Parathyroid adenoma (tissue), 2 donors: ENCODE measurements around the gene POT1.

ENCODE experiments used
- H2AFZ ChIP-seq: fragments of 300-600 bp; sonication (generic); one replicate; pipeline ENCODE4 v1.7.0; 2017; ENCODE audit warnings: antibody characterized with exemption, mild to moderate bottlenecking
- H3K27ac ChIP-seq: fragments of 300-600 bp; sonication (generic); one replicate; pipeline ENCODE4 v1.7.0; 2017
- H3K27me3 ChIP-seq: fragments of 300-600 bp; sonication (generic); one replicate; pipeline ENCODE4 v1.7.0; 2017; ENCODE audit warnings: low read length; ENCODE audit not compliant: control insufficient read depth, insufficient read depth
- H3K36me3 ChIP-seq: fragments of 300-600 bp; sonication (generic); one replicate; pipeline ENCODE4 v1.7.0; 2017; ENCODE audit warnings: low read length; ENCODE audit not compliant: control insufficient read depth, insufficient read depth
- H3K4me1 ChIP-seq: fragments of 300-600 bp; sonication (generic); one replicate; pipeline ENCODE4 v1.7.0; 2017; ENCODE audit warnings: control low read depth
- H3K4me2 ChIP-seq: fragments of 300-600 bp; sonication (generic); one replicate; pipeline ENCODE4 v1.7.0; 2017; ENCODE audit warnings: low read length
- H3K4me3 ChIP-seq: fragments of 300-600 bp; sonication (generic); one replicate; pipeline ENCODE4 v1.7.0; 2017; ENCODE audit warnings: low read depth, low read length
- H3K79me2 ChIP-seq: fragments of 300-600 bp; sonication (generic); one replicate; pipeline ENCODE4 v1.7.0; 2017; ENCODE audit warnings: control low read depth
- H3K9ac ChIP-seq: fragments of 300-600 bp; sonication (generic); one replicate; pipeline ENCODE4 v1.7.0; 2017; ENCODE audit warnings: mild to moderate bottlenecking
- H3K9me3 ChIP-seq: fragments of 300-600 bp; sonication (generic); one replicate; pipeline ENCODE4 v1.7.0; 2017; ENCODE audit warnings: low read length; ENCODE audit not compliant: control insufficient read depth
- CTCF ChIP-seq: fragments of 300-600 bp; sonication (generic); IDR thresholded peaks from one replicate; pipeline ENCODE4 v1.7.0; 2017; ENCODE audit warnings: antibody characterized with exemption, mild to moderate bottlenecking
- donor health status: primary hyperparathyroidism.

Gene POT1

GRCh38 chr7:124776153-124776552 lies 153.5 kb downstream of the POT1 start:
- Histone ChIP-seq H3K79me2 (no peaks in the 10 kb centered on the region), H3K36me3 (no peaks in the 10 kb centered on the region), H3K4me3 (no peak overlapping the region), H3K4me1 (no peaks in the 10 kb centered on the region), H3K27me3 (no peaks in the 10 kb centered on the region), H3K9ac (no peak overlapping the region), H3K9me3 (no peaks in the 10 kb centered on the region), H3K4me2 (no peak overlapping the region), H3K27ac (no peak overlapping the region), H2AFZ (no peak overlapping the region)
- no peak for TF ChIP-seq CTCF

GRCh38 chr7:124775422-124775821 lies 154.2 kb downstream of the POT1 start:
- no peak overlapping the region for H3K27ac ChIP-seq
- no peaks in the 10 kb centered on the region for H3K4me1 ChIP-seq
- no peak overlapping the region for H3K4me3 ChIP-seq
- no peak overlapping the region for H3K4me2 ChIP-seq
- H3K27me3 ChIP-seq, result no peaks in the 10 kb centered on the region
- H3K9ac ChIP-seq, result no peak overlapping the region
- no peak for TF ChIP-seq CTCF
- H3K79me2 ChIP-seq, result no peaks in the 10 kb centered on the region
- H2AFZ ChIP-seq, result no peak overlapping the region
- no peaks in the 10 kb centered on the region for H3K9me3 ChIP-seq
- H3K36me3 ChIP-seq, result no peaks in the 10 kb centered on the region

GRCh38 chr7:124773938-124774337 lies 155.7 kb downstream of the POT1 start:
- no peak overlapping the region for H3K27ac ChIP-seq
- H3K9ac ChIP-seq, result no peak overlapping the region
- no peaks in the 10 kb centered on the region for H3K36me3 ChIP-seq
- H3K4me1 ChIP-seq, result no peaks in the 10 kb centered on the region
- H2AFZ ChIP-seq, result no peak overlapping the region
- no peaks in the 10 kb centered on the region for H3K9me3 ChIP-seq
- H3K4me2 ChIP-seq, result no peak overlapping the region
- no peak for TF ChIP-seq CTCF
- no peaks in the 10 kb centered on the region for H3K79me2 ChIP-seq
- no peak overlapping the region for H3K4me3 ChIP-seq
- H3K27me3 ChIP-seq, result no peaks in the 10 kb centered on the region

GRCh38 chr7:124773339-124773738 lies 156.3 kb downstream of the POT1 start:
- no peak overlapping the region for H3K4me2 ChIP-seq
- no peaks in the 10 kb centered on the region for H3K4me1 ChIP-seq
- H3K9me3 ChIP-seq, result no peaks in the 10 kb centered on the region
- no peak overlapping the region for H3K4me3 ChIP-seq
- no peak overlapping the region for H3K27ac ChIP-seq
- H3K36me3 ChIP-seq, result no peaks in the 10 kb centered on the region
- H3K27me3 ChIP-seq, result no peaks in the 10 kb centered on the region
- no peaks in the 10 kb centered on the region for H3K79me2 ChIP-seq
- no peak overlapping the region for H2AFZ ChIP-seq
- TF ChIP-seq CTCF, result no peak
- no peak overlapping the region for H3K9ac ChIP-seq
